HepG2 (cell line): ENCODE data around the gene RERE. TPM values are rescaled to one million over a fixed set of nuclear protein-coding genes. Genes with fewer than 3 reads are reported as not detected.

Experiments
- CENPT ChIP-seq: sonication (generic); formaldehyde crosslinking; IDR thresholded peaks from 2 replicates; pipeline ENCODE4 v1.8.0; 2022; ENCODE audit warnings: low read depth, mild to moderate bottlenecking, moderate library complexity, missing genetic modification reagents
- FOXO1 ChIP-seq: sonication (generic); formaldehyde crosslinking; IDR thresholded peaks from 2 replicates; pipeline ENCODE4 v1.4.0; 2020; ENCODE audit warnings: missing genetic modification reagents
- GFI1 ChIP-seq: sonication (generic); formaldehyde crosslinking; IDR thresholded peaks from 2 replicates; pipeline ENCODE4 v1.5.0; 2020; ENCODE audit warnings: missing genetic modification reagents, mild to moderate bottlenecking, borderline replicate concordance
- HDAC2 ChIP-seq: sonication (generic); formaldehyde crosslinking; IDR thresholded peaks from 2 replicates; pipeline ENCODE4 v1.4.0; 2020; ENCODE audit warnings: missing genetic modification reagents
- KAT7 ChIP-seq: IDR thresholded peaks from 2 replicates; pipeline ENCODE4 v1.6.1; 2018; ENCODE audit warnings: borderline replicate concordance, missing compliant biosample characterization
- MIXL1 ChIP-seq: IDR thresholded peaks from 2 replicates; pipeline ENCODE4 v1.6.1; 2016
- NFIC ChIP-seq: IDR thresholded peaks from 2 replicates; pipeline ENCODE4 v1.6.1; 2012; ENCODE audit warnings: mild to moderate bottlenecking, low read length, inconsistent platforms
- SALL1 ChIP-seq: sonication (generic); formaldehyde crosslinking; IDR thresholded peaks from 2 replicates; pipeline ENCODE4 v1.8.0; 2022; ENCODE audit warnings: mild to moderate bottlenecking, missing genetic modification reagents
- SOX6 ChIP-seq, 2 experiments: fragments of 450-650 bp in 1 of 2; sonication (generic) in 1 of 2; formaldehyde crosslinking in 1 of 2; IDR thresholded peaks; 2 replicates each; pipeline versions ENCODE4 v1.4.0 to v1.6.1; 2017 to 2020; ENCODE audit warnings: antibody characterized with exemption in 1 of 2, mild to moderate bottlenecking in 1 of 2, missing genetic modification reagents in 1 of 2
- SSRP1 ChIP-seq: IDR thresholded peaks from 2 replicates; pipeline ENCODE4 v1.6.1; 2016; ENCODE audit warnings: control low read depth
- ZFP82 ChIP-seq: sonication (generic); formaldehyde crosslinking; IDR thresholded peaks from 2 replicates; pipeline ENCODE4 v1.5.1; 2020; ENCODE audit warnings: mild to moderate bottlenecking, missing genetic modification reagents, borderline replicate concordance
- polyA plus RNA-seq, 8 experiments: library from polyadenylated mRNA; depleted of rRNA in 3 of 8; stranded (reverse) in 7 of 8; unstranded in 1 of 8; fragments of >200 nt; fragmentation: Illumina TruSeq in 4 of 8; extraction: Trizol in 4 of 8; gene quantifications; 2 replicates each; pipeline versions ENCODE4 v1.2.1 to v1.2.3, GENCODE V29; 2011 to 2016; ENCODE audit warnings: low read depth in 4 of 8, missing spikeins in 1 of 8, mixed read lengths in 1 of 8; ENCODE audit not compliant: insufficient read depth in 1 of 8
- total RNA-seq, 5 experiments: library from RNA; depleted of rRNA; stranded (reverse); fragments of >200 nt; fragmentation: Illumina TruSeq; extraction: Trizol; gene quantifications; 2 replicates each; pipeline ENCODE4 v1.2.3, GENCODE V29; 2016; ENCODE audit warnings: low read depth in 1 of 5
- TF ChIP-seq, protein P1 (sequence below): sonication (generic); formaldehyde crosslinking; IDR thresholded peaks from 2 replicates; pipeline ENCODE4 v1.5.1; 2020; ENCODE audit warnings: mild to moderate bottlenecking, missing genetic modification reagents, borderline replicate concordance
- TF ChIP-seq, protein P2 (sequence below): IDR thresholded peaks from 2 replicates; pipeline ENCODE4 v1.6.1; 2016
- TF ChIP-seq, protein P3 (sequence below): sonication (generic); formaldehyde crosslinking; conservative IDR thresholded peaks from 2 replicates; pipeline ENCODE4 v1.8.0; 2022; ENCODE audit warnings: low read depth, missing genetic modification reagents
- TF ChIP-seq, protein P4 (sequence below): sonication (generic); formaldehyde crosslinking; IDR thresholded peaks from 2 replicates; pipeline ENCODE4 v1.4.0; 2020; ENCODE audit warnings: missing genetic modification reagents, borderline replicate concordance
- TF ChIP-seq, protein P5 (sequence below): IDR thresholded peaks from 2 replicates; pipeline ENCODE4 v1.6.1; 2016; ENCODE audit warnings: mild to moderate bottlenecking

Gene RERE
- total and polyA plus RNA-seq, 2 of the 13 experiments (the other 11 are each of a cell fraction or from before 2014, with no cell fraction given) = 18.3 to 21.9 TPM

DNA sequence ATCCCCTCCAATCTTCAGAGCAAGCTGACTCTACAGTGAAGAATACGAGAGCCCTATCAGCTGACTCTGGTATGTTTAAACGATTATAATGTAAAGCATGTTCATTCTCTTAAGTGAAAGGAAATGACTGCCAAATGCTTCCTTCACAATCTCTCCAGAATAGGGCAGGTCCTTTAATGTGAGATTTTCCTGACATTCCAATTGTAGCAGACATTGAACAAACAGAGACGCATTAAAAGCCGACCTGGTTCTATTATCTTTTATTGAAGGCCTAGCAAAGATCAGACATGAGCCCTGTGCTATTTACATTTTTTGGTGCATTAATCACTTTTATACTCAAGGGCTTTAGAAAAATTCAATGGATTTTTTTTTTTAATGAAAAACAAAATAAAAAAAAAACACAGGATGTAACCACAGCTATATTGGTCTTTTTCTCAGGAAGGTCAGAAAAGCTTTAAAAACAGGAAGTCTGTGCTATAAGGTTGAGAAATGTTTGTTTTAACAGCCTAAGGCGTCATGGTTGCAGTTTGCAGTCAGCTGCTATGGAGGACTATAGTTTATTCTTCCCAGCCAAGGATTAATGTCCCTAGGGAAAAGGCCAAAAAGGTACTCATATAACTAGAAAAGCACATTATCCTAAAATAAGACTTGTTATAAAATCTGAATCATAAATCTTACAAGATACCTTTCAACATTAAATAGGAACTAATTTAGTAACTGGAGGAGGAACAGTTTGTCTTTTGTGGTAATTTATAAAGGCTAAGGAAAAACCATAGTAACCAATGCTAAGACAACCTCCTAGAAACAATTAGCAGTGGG, 104.8 kb downstream of the RERE start (continued):
- TF ChIP-seq, protein P1, sequence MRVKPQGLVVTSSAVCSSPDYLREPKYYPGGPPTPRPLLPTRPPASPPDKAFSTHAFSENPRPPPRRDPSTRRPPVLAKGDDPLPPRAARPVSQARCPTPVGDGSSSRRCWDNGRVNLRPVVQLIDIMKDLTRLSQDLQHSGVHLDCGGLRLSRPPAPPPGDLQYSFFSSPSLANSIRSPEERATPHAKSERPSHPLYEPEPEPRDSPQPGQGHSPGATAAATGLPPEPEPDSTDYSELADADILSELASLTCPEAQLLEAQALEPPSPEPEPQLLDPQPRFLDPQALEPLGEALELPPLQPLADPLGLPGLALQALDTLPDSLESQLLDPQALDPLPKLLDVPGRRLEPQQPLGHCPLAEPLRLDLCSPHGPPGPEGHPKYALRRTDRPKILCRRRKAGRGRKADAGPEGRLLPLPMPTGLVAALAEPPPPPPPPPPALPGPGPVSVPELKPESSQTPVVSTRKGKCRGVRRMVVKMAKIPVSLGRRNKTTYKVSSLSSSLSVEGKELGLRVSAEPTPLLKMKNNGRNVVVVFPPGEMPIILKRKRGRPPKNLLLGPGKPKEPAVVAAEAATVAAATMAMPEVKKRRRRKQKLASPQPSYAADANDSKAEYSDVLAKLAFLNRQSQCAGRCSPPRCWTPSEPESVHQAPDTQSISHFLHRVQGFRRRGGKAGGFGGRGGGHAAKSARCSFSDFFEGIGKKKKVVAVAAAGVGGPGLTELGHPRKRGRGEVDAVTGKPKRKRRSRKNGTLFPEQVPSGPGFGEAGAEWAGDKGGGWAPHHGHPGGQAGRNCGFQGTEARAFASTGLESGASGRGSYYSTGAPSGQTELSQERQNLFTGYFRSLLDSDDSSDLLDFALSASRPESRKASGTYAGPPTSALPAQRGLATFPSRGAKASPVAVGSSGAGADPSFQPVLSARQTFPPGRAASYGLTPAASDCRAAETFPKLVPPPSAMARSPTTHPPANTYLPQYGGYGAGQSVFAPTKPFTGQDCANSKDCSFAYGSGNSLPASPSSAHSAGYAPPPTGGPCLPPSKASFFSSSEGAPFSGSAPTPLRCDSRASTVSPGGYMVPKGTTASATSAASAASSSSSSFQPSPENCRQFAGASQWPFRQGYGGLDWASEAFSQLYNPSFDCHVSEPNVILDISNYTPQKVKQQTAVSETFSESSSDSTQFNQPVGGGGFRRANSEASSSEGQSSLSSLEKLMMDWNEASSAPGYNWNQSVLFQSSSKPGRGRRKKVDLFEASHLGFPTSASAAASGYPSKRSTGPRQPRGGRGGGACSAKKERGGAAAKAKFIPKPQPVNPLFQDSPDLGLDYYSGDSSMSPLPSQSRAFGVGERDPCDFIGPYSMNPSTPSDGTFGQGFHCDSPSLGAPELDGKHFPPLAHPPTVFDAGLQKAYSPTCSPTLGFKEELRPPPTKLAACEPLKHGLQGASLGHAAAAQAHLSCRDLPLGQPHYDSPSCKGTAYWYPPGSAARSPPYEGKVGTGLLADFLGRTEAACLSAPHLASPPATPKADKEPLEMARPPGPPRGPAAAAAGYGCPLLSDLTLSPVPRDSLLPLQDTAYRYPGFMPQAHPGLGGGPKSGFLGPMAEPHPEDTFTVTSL (CRISPR knock-in tag) = peak; percentile 73; the same call in 1 of the 2 replicates
- TF ChIP-seq SALL1 (CRISPR knock-in tag) = peak; percentile 13; the same call in 1 of the 2 replicates
- peak; percentile 10; the same call in 1 of the 2 replicates for TF ChIP-seq MIXL1 (CRISPR knock-in tag)
- 0 out of 2 replicates have a peak, but pooled peaks have one; percentile 44 for TF ChIP-seq ZFP82 (CRISPR knock-in tag)
- TF ChIP-seq, protein P2, sequence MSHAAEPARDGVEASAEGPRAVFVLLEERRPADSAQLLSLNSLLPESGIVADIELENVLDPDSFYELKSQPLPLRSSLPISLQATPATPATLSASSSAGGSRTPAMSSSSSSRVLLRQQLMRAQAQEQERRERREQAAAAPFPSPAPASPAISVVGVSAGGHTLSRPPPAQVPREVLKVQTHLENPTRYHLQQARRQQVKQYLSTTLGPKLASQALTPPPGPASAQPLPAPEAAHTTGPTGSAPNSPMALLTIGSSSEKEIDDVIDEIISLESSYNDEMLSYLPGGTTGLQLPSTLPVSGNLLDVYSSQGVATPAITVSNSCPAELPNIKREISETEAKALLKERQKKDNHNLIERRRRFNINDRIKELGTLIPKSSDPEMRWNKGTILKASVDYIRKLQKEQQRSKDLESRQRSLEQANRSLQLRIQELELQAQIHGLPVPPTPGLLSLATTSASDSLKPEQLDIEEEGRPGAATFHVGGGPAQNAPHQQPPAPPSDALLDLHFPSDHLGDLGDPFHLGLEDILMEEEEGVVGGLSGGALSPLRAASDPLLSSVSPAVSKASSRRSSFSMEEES (CRISPR knock-in tag) = peak; percentile 67; the same call in 1 of the 2 replicates
- no peak for TF ChIP-seq SOX6 (IDR thresholded peaks at IDR 0.05)
- TF ChIP-seq SOX6 (CRISPR knock-in tag; IDR thresholded peaks at IDR 0.05) = peak; percentile 80
- no peak for TF ChIP-seq CENPT (CRISPR knock-in tag)
- peak; percentile 78; the same call in 1 of the 2 replicates for TF ChIP-seq SSRP1 (CRISPR knock-in tag)
- TF ChIP-seq, protein P3, sequence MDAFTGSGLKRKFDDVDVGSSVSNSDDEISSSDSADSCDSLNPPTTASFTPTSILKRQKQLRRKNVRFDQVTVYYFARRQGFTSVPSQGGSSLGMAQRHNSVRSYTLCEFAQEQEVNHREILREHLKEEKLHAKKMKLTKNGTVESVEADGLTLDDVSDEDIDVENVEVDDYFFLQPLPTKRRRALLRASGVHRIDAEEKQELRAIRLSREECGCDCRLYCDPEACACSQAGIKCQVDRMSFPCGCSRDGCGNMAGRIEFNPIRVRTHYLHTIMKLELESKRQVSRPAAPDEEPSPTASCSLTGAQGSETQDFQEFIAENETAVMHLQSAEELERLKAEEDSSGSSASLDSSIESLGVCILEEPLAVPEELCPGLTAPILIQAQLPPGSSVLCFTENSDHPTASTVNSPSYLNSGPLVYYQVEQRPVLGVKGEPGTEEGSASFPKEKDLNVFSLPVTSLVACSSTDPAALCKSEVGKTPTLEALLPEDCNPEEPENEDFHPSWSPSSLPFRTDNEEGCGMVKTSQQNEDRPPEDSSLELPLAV (CRISPR knock-in tag) = no peak
- TF ChIP-seq KAT7 (CRISPR knock-in tag) = peak; percentile 45; the same call in 1 of the 2 replicates
- TF ChIP-seq, protein P4, sequence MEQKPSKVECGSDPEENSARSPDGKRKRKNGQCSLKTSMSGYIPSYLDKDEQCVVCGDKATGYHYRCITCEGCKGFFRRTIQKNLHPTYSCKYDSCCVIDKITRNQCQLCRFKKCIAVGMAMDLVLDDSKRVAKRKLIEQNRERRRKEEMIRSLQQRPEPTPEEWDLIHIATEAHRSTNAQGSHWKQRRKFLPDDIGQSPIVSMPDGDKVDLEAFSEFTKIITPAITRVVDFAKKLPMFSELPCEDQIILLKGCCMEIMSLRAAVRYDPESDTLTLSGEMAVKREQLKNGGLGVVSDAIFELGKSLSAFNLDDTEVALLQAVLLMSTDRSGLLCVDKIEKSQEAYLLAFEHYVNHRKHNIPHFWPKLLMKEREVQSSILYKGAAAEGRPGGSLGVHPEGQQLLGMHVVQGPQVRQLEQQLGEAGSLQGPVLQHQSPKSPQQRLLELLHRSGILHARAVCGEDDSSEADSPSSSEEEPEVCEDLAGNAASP (CRISPR knock-in tag) = peak; percentile 9; the same call in 1 of the 2 replicates
- peak; percentile 82; the same call in 1 of the 2 replicates for TF ChIP-seq FOXO1 (CRISPR knock-in tag)
- TF ChIP-seq NFIC = peak; percentile 33; the same call in 1 of the 2 replicates
- TF ChIP-seq HDAC2 = peak; percentile 61
- 0 out of 2 replicates have a peak, but pooled peaks have one; percentile 11 for TF ChIP-seq GFI1 (CRISPR knock-in tag)
- TF ChIP-seq, protein P5, sequence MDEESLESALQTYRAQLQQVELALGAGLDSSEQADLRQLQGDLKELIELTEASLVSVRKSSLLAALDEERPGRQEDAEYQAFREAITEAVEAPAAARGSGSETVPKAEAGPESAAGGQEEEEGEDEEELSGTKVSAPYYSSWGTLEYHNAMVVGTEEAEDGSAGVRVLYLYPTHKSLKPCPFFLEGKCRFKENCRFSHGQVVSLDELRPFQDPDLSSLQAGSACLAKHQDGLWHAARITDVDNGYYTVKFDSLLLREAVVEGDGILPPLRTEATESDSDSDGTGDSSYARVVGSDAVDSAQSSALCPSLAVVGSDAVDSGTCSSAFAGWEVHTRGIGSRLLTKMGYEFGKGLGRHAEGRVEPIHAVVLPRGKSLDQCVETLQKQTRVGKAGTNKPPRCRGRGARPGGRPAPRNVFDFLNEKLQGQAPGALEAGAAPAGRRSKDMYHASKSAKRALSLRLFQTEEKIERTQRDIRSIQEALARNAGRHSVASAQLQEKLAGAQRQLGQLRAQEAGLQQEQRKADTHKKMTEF (CRISPR knock-in tag) = peak; percentile 46; the same call in 1 of the 2 replicates
